IMR-90 (cell line): ENCODE results near the gene MRGPRX1.

Experiments used
- BHLHE40 ChIP-seq: fragments of 150-350 bp; IDR thresholded peaks from 2 replicates; pipeline ENCODE4 v1.6.1; 2016; ENCODE audit warnings: mild to moderate bottlenecking, low read depth, low read length
- POLR2A ChIP-seq: IDR thresholded peaks from 2 replicates; pipeline ENCODE4 v1.6.1; 2012; ENCODE audit warnings: mild to moderate bottlenecking, low read depth, low read length
- SMC3 ChIP-seq: fragments of 150-350 bp; IDR thresholded peaks from 2 replicates; pipeline ENCODE4 v1.6.1; 2016; ENCODE audit warnings: low read depth, mild to moderate bottlenecking, antibody characterized with exemption, low read length, moderate library complexity
- TF ChIP-seq, protein P1 (sequence below): conservative IDR thresholded peaks from 2 replicates; pipeline ENCODE4 v1.5.1; 2012; ENCODE audit warnings: mild to moderate bottlenecking, low read depth, low read length, improper control_type of control experiment

DNA sequence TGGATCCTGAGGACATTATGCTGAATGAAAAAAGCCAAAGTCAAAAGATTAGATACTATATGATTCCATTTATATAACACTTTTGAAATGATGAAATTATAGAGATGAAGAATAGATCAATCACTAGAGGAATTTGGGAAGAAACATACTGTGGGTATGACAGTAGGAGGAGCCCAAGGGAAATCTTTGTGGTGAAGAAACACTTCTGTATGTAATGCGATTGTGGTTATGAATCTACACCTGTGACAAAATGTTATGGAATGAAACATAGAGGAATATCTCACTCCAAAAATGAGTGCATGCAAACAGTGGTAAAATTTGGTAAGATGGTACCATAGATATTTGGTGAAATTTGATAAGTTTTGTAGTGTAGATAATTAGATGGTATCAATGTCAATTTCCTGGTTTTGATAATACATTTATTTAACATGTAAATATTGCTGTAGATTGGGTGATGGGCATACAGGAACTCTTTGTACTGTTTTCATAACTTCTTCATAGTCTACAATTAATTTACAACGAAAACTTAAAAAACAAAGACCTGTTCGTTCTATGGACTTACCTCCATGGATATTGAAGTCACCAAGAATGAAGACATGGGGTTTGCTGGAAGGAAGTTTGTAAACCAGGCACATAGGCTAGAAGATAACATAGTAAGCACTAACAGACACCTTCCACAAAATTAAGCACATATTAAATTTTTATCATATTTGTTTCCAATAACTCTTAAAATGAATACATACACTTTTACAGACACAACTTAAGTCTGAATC, 11.5 kb downstream of the MRGPRX1 start:
- TF ChIP-seq SMC3 (no peak), POLR2A (no peak), BHLHE40 (no peak)
- TF ChIP-seq, protein P1, sequence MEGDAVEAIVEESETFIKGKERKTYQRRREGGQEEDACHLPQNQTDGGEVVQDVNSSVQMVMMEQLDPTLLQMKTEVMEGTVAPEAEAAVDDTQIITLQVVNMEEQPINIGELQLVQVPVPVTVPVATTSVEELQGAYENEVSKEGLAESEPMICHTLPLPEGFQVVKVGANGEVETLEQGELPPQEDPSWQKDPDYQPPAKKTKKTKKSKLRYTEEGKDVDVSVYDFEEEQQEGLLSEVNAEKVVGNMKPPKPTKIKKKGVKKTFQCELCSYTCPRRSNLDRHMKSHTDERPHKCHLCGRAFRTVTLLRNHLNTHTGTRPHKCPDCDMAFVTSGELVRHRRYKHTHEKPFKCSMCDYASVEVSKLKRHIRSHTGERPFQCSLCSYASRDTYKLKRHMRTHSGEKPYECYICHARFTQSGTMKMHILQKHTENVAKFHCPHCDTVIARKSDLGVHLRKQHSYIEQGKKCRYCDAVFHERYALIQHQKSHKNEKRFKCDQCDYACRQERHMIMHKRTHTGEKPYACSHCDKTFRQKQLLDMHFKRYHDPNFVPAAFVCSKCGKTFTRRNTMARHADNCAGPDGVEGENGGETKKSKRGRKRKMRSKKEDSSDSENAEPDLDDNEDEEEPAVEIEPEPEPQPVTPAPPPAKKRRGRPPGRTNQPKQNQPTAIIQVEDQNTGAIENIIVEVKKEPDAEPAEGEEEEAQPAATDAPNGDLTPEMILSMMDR = no peak
